Neutrophil (primary cell): Measurements from ENCODE around the gene GXYLT1.
A peak's percentile ranks its signal among the peaks of the same experiment; 100 is the strongest.

Source experiments
- H3K27ac ChIP-seq: fragments of 200-600 bp; sonication (generic); 2 replicates; pipeline ENCODE4 v1.5.1; 2016; ENCODE audit warnings: mild to moderate bottlenecking, moderate library complexity
- H3K27me3 ChIP-seq: fragments of 200-600 bp; sonication (generic); 2 replicates; pipeline ENCODE4 v1.6.0; 2016; ENCODE audit warnings: mild to moderate bottlenecking
- H3K36me3 ChIP-seq: fragments of 200-600 bp; sonication (generic); 2 replicates; pipeline ENCODE4 v1.5.1; 2017
- H3K4me1 ChIP-seq, 2 experiments: fragments of 200-600 bp in 1 of 2; sonication (generic) in 1 of 2; 1 replicate in 1 of 2; 2 replicates in 1 of 2; pipeline versions ENCODE4 v1.5.1 to v1.6.1; 2013 to 2016; ENCODE audit warnings: low read depth in 1 of 2, low read length in 1 of 2, mild to moderate bottlenecking in 1 of 2, moderate library complexity in 1 of 2; ENCODE audit not compliant: control insufficient read depth in 1 of 2, insufficient read depth in 1 of 2
- H3K4me3 ChIP-seq, 2 experiments: fragments of 200-600 bp in 1 of 2; sonication (generic) in 1 of 2; 1 replicate in 1 of 2; 2 replicates in 1 of 2; pipeline ENCODE4 v1.5.1; 2013 to 2016; ENCODE audit warnings: low read depth in 1 of 2, low read length in 1 of 2, mild to moderate bottlenecking in 1 of 2, moderate library complexity in 1 of 2
- H3K9me3 ChIP-seq: fragments of 200-600 bp; sonication (generic); 2 replicates; pipeline ENCODE4 v1.5.1; 2016
- CTCF ChIP-seq: fragments of 200-600 bp; sonication (generic); IDR thresholded peaks from 2 replicates; pipeline ENCODE4 v1.5.1; 2016; ENCODE audit warnings: antibody characterized with exemption

The GXYLT1 gene

GRCh38 chr12:42126963-42127362 is 17.7 kb downstream of the GXYLT1 start:
- no peaks in the 10 kb centered on the region for H3K36me3 ChIP-seq
- no peak for TF ChIP-seq CTCF
- H3K9me3 ChIP-seq = no peaks in the 10 kb centered on the region
- no peak overlapping the region for H3K27ac ChIP-seq
- peaks cover 0 to 7% of the 10 kb centered on the region in 2 experiments for H3K4me1 ChIP-seq
- H3K27me3 ChIP-seq = no peaks in the 10 kb centered on the region
- no peak overlapping the region for H3K4me3 ChIP-seq

DNA sequence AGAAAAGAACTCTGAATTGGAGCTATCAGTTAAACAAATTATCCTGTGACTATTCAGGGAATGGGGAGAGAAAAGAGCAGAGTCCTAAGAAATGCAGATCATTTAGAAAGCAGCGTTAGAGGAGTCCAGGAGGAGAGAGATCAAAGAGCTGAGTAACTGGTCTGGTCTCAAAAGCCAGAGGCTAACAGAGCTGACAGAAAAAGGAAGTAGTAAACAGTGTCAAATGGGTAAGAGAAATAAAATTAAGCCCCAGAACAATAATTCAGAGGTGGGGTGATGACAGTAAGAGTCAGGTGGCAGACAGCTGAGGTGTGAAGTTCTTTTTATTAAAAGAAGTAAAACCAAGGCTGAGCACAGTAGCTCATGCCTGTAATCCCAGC is 19.3 kb downstream of the GXYLT1 start:
- Histone ChIP-seq H3K4me3 (no peak overlapping the region), H3K9me3 (no peaks in the 10 kb centered on the region), H3K4me1 (peaks cover 0 to 7% of the 10 kb centered on the region in 2 experiments), H3K36me3 (no peaks in the 10 kb centered on the region), H3K27ac (peak overlapping the region; percentile 28), H3K27me3 (no peaks in the 10 kb centered on the region)
- no peak for TF ChIP-seq CTCF

GRCh38 chr12:42124764-42125387 is 19.8 kb downstream of the GXYLT1 start:
- H3K4me1 ChIP-seq = peaks cover 0 to 7% of the 10 kb centered on the region in 2 experiments
- TF ChIP-seq CTCF = no peak
- H3K27ac ChIP-seq = peak overlapping the region; percentile 28
- no peaks in the 10 kb centered on the region for H3K36me3 ChIP-seq
- H3K27me3 ChIP-seq = no peaks in the 10 kb centered on the region
- H3K9me3 ChIP-seq = no peaks in the 10 kb centered on the region
- H3K4me3 ChIP-seq = no peak overlapping the region

DNA sequence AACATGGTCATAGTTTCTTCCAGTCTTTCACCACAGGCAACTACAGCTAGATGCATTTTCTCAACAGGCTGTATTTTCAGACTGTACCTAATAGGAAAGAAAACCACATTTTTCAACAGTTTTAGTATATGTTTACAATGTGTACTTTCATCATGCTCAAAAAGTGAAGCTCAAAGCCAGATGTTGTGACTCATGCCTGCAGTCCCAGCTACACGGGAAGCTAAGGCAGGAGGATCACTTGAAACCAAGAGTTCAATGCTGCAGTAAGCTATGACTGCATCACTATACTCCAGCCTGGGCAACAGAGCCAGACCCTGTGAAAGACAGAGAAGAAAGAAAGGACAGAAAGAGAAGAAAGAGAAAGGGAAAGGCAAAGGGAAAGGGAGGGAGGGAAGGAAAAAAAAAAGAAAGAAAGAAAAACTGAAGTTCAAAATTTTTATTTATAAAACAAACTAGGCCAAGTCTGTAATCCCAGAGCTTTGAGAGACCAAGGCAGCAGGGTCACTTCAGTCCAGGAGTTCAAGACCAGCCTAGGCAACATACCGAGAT is 25.5 kb downstream of the GXYLT1 start:
- Histone ChIP-seq H3K4me3 (no peak overlapping the region), H3K27me3 (no peaks in the 10 kb centered on the region), H3K27ac (no peak overlapping the region), H3K4me1 (no peaks in the 10 kb centered on the region), H3K36me3 (peaks cover 11% of the 10 kb centered on the region), H3K9me3 (no peaks in the 10 kb centered on the region)
- no peak for TF ChIP-seq CTCF

GRCh38 chr12:42118136-42118879 is 26.4 kb downstream of the GXYLT1 start:
- Histone ChIP-seq H3K4me3 (no peak overlapping the region), H3K9me3 (no peaks in the 10 kb centered on the region), H3K27me3 (no peaks in the 10 kb centered on the region), H3K27ac (no peak overlapping the region), H3K4me1 (no peaks in the 10 kb centered on the region), H3K36me3 (peaks cover 11% of the 10 kb centered on the region)
- no peak for TF ChIP-seq CTCF
